Transverse colon (tissue), 4 donors: ENCODE measurements around the gene MYOCD. TPM values are rescaled to one million over a fixed set of nuclear protein-coding genes. Genes with fewer than 3 reads are reported as not detected.

Experiments used
- DNase-seq: peaks from one replicate; pipeline ENCODE4 v3.0.0-alpha.2; 2019
- H3K27ac ChIP-seq, 4 donors: fragments of 200-600 bp; sonication (generic); 2 replicates each; pipeline ENCODE4 v1.5.1; 2016 to 2018; ENCODE audit warnings: inconsistent platforms in 4 of 4
- H3K27me3 ChIP-seq: fragments of 200-600 bp; sonication (generic); 2 replicates; pipeline ENCODE4 v1.5.1; 2017; ENCODE audit warnings: inconsistent platforms
- H3K36me3 ChIP-seq, 4 donors: fragments of 200-600 bp; sonication (generic); 2 replicates each; pipeline ENCODE4 v1.5.1; 2017 to 2019; ENCODE audit warnings: inconsistent platforms in 4 of 4
- H3K4me1 ChIP-seq, 4 donors: fragments of 200-600 bp; sonication (generic); 2 replicates each; pipeline ENCODE4 v1.5.1; 2017 to 2020; ENCODE audit warnings: inconsistent platforms in 4 of 4
- H3K4me3 ChIP-seq, 4 donors: fragments of 200-600 bp; sonication (generic); 1 replicate in 1 of 4; 2 replicates in 3 of 4; pipeline versions ENCODE4 v1.5.1 to v1.6.1; 2017 to 2019; ENCODE audit warnings: inconsistent platforms in 4 of 4
- H3K9me3 ChIP-seq, 2 donors: fragments of 200-600 bp; sonication (generic); 2 replicates each; pipeline ENCODE4 v1.5.1; 2017 to 2019; ENCODE audit warnings: inconsistent platforms in 2 of 2
- EP300 ChIP-seq: sonication (generic); formaldehyde crosslinking; IDR thresholded peaks from one replicate; pipeline ENCODE4 v1.6.1; 2017; ENCODE audit warnings: antibody characterized with exemption, low read depth
- POLR2A ChIP-seq: fragments of 450-650 bp; IDR thresholded peaks from one replicate; pipeline ENCODE4 v1.6.1; 2016; ENCODE audit warnings: antibody characterized with exemption, mild to moderate bottlenecking, moderate library complexity
- POLR2AphosphoS5 ChIP-seq, 3 donors: sonication (generic); formaldehyde crosslinking; IDR thresholded peaks; one replicate each; pipeline ENCODE4 v1.6.1; 2016; ENCODE audit warnings: antibody characterized with exemption in 3 of 3
- WGBS, 2 donors: methylation state at CpG; one replicate each; pipeline ENCODE4 v1.1.5; 2018; ENCODE audit warnings: low coverage in 1 of 2; 5-methylcytosine and 5-hydroxymethylcytosine counted together
- in situ Hi-C, 4 donors: fragments of 200-750 bp; cut with MboI; loops; one replicate each; pipeline versions ENCODE4 v1.15.0 to v1.15.1; 2017; ENCODE audit warnings: low sequenced_read_pairs in 3 of 4, low pct_ligation_motif_present in 1 of 4, low pct_unique_long_range_greater_than_20kb in 1 of 4
- intact Hi-C: fragments of 100-400 bp; cut with DNase I; formaldehyde crosslinking; loops from one replicate; pipeline ENCODE4 v1.15.1; 2023; ENCODE audit warnings: low total_unique reads
- total RNA-seq, 4 donors: library from RNA; depleted of rRNA; stranded (reverse); fragments of >200 nt; gene quantifications; one replicate each; pipeline ENCODE4 v1.1.0, GENCODE V29; 2016
- TF ChIP-seq, protein P1 (sequence below), 5 experiments: fragments of 200-600 bp in 3 of 5; fragments of 450-650 bp in 2 of 5; sonication (generic) in 3 of 5; IDR thresholded peaks; 1 replicate in 2 of 5; 2 replicates in 3 of 5; pipeline ENCODE4 v1.5.1; 2016 to 2017; ENCODE audit warnings: antibody characterized with exemption in 5 of 5, inconsistent platforms in 3 of 5, mild to moderate bottlenecking in 2 of 5, moderate library complexity in 1 of 5

MYOCD gene
- total RNA-seq, 4 donors from 2014 or later: 15.9 to 59.1 (median 35.0) TPM

DNA sequence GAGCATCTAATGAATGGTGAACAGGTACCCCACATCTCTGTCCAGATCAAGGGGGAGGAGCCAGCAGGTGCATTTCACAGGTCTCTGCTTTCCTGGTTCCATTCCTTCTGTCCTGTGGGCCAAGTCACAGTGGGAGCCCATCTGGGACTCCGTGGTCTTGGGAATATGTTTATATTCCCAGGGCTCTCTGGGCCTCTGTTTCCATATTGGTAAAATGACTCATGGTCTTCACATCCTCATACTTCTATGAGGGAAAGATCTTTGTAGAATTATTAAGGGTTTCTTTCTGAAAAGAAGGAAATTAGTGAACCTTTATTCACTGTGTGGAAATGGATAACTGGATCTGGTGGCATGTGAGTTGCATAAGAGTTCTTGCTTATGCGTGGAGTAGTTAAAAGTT lies 6.2 kb downstream of the MYOCD start:
- no peak for TF ChIP-seq POLR2AphosphoS5 (IDR thresholded peaks at IDR 0.05)
- no peak for TF ChIP-seq POLR2A
- TF ChIP-seq, protein P1, sequence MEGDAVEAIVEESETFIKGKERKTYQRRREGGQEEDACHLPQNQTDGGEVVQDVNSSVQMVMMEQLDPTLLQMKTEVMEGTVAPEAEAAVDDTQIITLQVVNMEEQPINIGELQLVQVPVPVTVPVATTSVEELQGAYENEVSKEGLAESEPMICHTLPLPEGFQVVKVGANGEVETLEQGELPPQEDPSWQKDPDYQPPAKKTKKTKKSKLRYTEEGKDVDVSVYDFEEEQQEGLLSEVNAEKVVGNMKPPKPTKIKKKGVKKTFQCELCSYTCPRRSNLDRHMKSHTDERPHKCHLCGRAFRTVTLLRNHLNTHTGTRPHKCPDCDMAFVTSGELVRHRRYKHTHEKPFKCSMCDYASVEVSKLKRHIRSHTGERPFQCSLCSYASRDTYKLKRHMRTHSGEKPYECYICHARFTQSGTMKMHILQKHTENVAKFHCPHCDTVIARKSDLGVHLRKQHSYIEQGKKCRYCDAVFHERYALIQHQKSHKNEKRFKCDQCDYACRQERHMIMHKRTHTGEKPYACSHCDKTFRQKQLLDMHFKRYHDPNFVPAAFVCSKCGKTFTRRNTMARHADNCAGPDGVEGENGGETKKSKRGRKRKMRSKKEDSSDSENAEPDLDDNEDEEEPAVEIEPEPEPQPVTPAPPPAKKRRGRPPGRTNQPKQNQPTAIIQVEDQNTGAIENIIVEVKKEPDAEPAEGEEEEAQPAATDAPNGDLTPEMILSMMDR (IDR thresholded peaks at IDR 0.05): no peak
- no peak for TF ChIP-seq EP300
- Histone ChIP-seq H3K9me3 (no peaks in the 10 kb centered on the region), H3K27ac (peak overlapping the region in 1 of 4 donors; percentile 32), H3K36me3 (no peaks in the 10 kb centered on the region), H3K4me3 (no peak overlapping the region), H3K4me1 (peaks cover 0 to 10% (median 2%) of the 10 kb centered on the region in 4 donors), H3K27me3 (peaks cover 3% of the 10 kb centered on the region)
- DNase-seq: no peak
- intact Hi-C loops (no loop called here), in situ Hi-C loops (loop anchor here in 2 of 4 donors (25.0 kb wide), 2 partner anchors 410 to 435 kb away; no protein-coding TSS in a partner anchor)
- WGBS, 2 donors: 63 to 100% methylated on average over 1 to 2 of the region's 2 CpGs

DNA sequence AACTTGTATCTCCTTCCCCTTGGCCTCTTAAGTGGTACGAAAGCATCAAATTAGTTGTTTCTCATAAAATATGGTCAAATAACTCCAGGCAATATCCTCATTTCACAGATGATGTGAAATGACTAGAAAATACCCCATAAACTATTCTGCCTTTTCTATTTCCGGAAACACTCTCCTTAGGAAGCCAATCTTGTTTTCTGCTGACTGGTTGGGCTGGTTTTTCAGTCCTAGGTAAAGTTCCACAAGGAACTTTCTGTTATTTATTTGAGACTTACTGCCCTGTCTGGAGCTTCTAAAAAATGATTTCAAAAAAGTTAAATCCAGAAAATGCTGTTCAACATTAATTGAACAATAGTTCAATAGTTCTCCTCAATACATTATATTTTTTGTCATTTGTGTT lies 7.3 kb downstream of the MYOCD start:
- 47 to 64% methylated on average over 2 of the region's 2 CpGs for WGBS, 2 donors
- TF ChIP-seq, protein P1 (IDR thresholded peaks at IDR 0.05): no peak
- TF ChIP-seq POLR2A (no peak), EP300 (no peak), POLR2AphosphoS5 (IDR thresholded peaks at IDR 0.05) (no peak)
- Histone ChIP-seq H3K4me3 (no peak overlapping the region), H3K36me3 (no peaks in the 10 kb centered on the region), H3K27me3 (no peaks in the 10 kb centered on the region), H3K4me1 (peaks cover 0 to 10% (median 2%) of the 10 kb centered on the region in 4 donors), H3K9me3 (no peaks in the 10 kb centered on the region), H3K27ac (peak overlapping the region in 1 of 4 donors; percentile 32)
- no peak for DNase-seq
- in situ Hi-C loops: loop anchor here in 2 of 4 donors (25.0 kb wide), 2 partner anchors 411 to 436 kb away; no protein-coding TSS in a partner anchor
- intact Hi-C loops: no loop called here

DNA sequence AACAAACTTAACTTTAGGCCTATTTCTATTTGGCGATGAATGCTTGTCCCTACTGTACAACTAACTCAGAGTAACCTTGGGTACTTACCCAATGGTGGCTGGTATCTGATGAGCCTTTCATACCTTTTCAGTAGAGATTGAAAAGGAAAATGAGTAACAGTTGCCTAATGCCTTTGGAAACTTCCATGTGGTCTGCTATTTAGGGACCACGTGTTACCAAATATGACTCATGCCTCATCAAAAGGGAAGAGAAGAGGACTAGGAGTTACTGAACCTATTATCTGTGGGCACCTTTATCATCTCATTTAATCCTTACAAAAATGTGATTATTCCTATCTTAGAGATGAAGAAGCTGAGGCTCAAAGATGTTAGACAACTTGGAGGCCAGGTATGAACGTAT lies 8.1 kb downstream of the MYOCD start:
- WGBS, 2 donors: 80 to 83% methylated on average over 2 to 3 of the region's 3 CpGs
- H3K4me1 ChIP-seq: peaks cover 0 to 13% (median 2%) of the 10 kb centered on the region in 4 donors
- no peaks in the 10 kb centered on the region for H3K36me3 ChIP-seq
- H3K27me3 ChIP-seq: no peaks in the 10 kb centered on the region
- intact Hi-C loops (no loop called here), in situ Hi-C loops (loop anchor here in 2 of 4 donors (25.0 kb wide), 2 partner anchors 411 to 436 kb away; no protein-coding TSS in a partner anchor)
- DNase-seq: no peak
- H3K9me3 ChIP-seq: no peaks in the 10 kb centered on the region
- no peak overlapping the region for H3K4me3 ChIP-seq
- peak overlapping the region in 1 of 4 donors; percentile 7 for H3K27ac ChIP-seq
- TF ChIP-seq, protein P1 (IDR thresholded peaks at IDR 0.05): no peak
- TF ChIP-seq POLR2A (no peak), EP300 (no peak), POLR2AphosphoS5 (IDR thresholded peaks at IDR 0.05) (no peak)

DNA sequence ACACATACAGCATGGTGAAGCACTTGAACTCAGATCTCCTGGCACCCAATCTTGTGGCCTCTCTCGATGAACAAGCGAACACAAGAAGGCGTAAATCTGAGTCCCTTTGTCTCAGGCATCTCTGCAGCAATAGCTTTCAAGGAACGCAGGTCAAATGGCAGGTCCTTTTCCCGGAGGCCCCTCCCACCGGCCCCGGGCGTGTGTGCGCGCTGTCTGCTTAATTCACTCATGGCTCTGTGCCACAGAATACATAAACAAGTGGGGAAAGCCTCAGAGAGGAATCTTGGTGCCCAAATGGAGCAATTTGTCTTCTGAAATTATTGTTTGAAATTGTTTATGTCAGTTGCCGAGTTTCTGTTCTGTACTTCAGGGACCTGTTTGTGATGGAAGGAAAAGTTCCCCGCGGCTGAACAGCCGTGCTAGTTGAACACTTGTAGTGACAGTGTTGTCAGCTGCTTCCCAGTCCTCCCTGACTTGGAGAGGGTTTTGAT lies 14.8 kb downstream of the MYOCD start:
- peak overlapping the region; percentile 55 to 82 (median 64) for H3K27ac ChIP-seq
- H3K4me1 ChIP-seq: peaks cover 0 to 7% (median 2%) of the 10 kb centered on the region in 4 donors
- in situ Hi-C loops (no loop called here), intact Hi-C loops (no loop called here)
- H3K36me3 ChIP-seq: no peaks in the 10 kb centered on the region
- H3K9me3 ChIP-seq: no peaks in the 10 kb centered on the region
- H3K27me3 ChIP-seq: no peaks in the 10 kb centered on the region
- DNase-seq: peak; percentile 25
- no peak overlapping the region for H3K4me3 ChIP-seq
- 40 to 60% methylated on average over 2 to 14 of the region's 14 CpGs for WGBS, 2 donors
- peak in 2 of 3 donors; percentile 43 to 54 for TF ChIP-seq POLR2AphosphoS5 (IDR thresholded peaks at IDR 0.05)
- no peak for TF ChIP-seq POLR2A
